Gastrocnemius medialis (tissue), 4 donors: Measurements from ENCODE around the gene ENTREP1.

Experiments used
- CTCF ChIP-seq, 5 experiments: fragments of 450-650 bp in 3 of 5; fragments of 200-600 bp in 2 of 5; sonication (generic) in 2 of 5; IDR thresholded peaks in 4 of 5; conservative IDR thresholded peaks in 1 of 5; 1 replicate in 4 of 5; 2 replicates in 1 of 5; pipeline ENCODE4 v1.5.1; 2016 to 2019; ENCODE audit warnings: antibody characterized with exemption in 5 of 5, mild to moderate bottlenecking in 3 of 5, moderate library complexity in 3 of 5
- POLR2A ChIP-seq, 2 donors: fragments of 450-650 bp; IDR thresholded peaks; one replicate each; pipeline ENCODE4 v1.6.1; 2017; ENCODE audit warnings: antibody characterized with exemption in 2 of 2, mild to moderate bottlenecking in 2 of 2, moderate library complexity in 2 of 2

DNA sequence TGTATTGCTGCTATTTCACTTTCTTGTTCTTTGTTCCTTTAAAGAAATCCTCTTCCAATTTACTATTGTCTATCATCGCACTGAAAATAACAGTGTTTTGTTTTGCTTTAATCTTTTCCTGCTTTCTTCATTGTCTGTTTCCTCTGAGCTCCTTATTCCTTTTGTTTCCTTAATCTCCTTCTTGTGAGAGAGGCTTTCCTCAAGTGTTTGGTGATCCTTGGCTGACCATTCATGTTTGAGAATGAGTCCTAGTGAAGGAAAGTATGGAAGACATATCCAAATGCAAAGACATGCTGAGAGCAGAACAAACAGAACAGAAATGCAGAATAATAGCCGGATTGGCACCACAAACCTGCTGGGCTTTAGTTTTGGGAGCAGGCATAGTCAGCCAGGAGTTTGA lies 42.0 kb upstream of the ENTREP1 start:
- no peak for TF ChIP-seq CTCF (IDR thresholded peaks at IDR 0.05 in 4 of 5, conservative IDR thresholded peaks at IDR 0.05 in 1 of 5)
- no peak for TF ChIP-seq POLR2A (IDR thresholded peaks at IDR 0.05)
